GM10266 (cell line): ENCODE data around the gene AHDC1.

Experiments
- DNase-seq: peaks from one replicate; pipeline ENCODE4 v3.0.0; 2012; ENCODE audit errors: extremely low spot score
- CTCF ChIP-seq: IDR thresholded peaks from 2 replicates; pipeline ENCODE4 v1.5.1; 2012; ENCODE audit warnings: mild to moderate bottlenecking, low read depth; ENCODE audit not compliant: control insufficient read depth, insufficient read depth; ENCODE audit errors: missing control alignments

Gene AHDC1

GRCh38 chr1:27563341-27563590 is 40.7 kb downstream of the AHDC1 start:
- DNase-seq = no peak
- TF ChIP-seq CTCF = no peak

- no peak for DNase-seq
- TF ChIP-seq CTCF = no peak
These were observed 41.2 kb downstream of the AHDC1 start for GRCh38 chr1:27562534-27563340.

GRCh38 chr1:27562021-27562420 is 41.9 kb downstream of the AHDC1 start:
- no peak for TF ChIP-seq CTCF
- DNase-seq = no peak

DNA sequence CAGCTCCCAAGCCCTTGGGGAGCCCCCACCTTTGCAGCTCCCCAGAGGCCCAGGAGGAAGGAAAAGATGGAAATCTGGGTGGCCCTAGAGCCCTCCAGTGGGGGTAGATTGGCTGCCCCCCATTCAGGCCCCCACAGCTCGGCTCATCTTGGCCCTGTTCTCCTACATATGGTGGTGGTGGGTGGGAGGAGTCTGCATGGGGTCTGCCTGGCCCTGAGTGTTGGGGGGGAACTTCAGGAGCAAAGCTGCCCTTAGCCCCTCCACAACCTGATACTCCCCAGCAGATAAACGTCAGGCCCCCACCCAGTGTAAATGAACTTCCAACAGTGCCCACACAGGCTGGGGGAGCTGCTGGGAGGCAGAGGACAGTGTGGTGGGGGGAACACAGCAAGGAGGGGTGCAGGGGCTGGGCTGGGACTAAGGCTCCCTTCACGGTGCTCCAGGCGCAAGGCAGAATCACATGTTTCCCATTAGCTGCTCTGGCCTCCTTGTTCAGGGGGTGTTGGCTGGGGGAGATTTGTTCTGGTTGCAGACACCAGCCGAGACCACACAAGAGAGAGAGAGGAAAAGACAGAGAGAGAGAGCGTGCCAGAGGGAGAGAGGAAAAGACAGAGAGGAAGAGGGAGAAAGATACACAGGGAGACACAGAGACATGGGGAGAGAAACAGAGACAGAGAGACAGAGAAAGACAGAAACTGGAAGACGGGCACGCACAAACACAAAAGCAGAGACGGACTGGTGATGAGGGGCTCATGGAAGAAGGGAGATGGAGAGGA is 42.6 kb downstream of the AHDC1 start:
- no peak for DNase-seq
- TF ChIP-seq CTCF = no peak

DNA sequence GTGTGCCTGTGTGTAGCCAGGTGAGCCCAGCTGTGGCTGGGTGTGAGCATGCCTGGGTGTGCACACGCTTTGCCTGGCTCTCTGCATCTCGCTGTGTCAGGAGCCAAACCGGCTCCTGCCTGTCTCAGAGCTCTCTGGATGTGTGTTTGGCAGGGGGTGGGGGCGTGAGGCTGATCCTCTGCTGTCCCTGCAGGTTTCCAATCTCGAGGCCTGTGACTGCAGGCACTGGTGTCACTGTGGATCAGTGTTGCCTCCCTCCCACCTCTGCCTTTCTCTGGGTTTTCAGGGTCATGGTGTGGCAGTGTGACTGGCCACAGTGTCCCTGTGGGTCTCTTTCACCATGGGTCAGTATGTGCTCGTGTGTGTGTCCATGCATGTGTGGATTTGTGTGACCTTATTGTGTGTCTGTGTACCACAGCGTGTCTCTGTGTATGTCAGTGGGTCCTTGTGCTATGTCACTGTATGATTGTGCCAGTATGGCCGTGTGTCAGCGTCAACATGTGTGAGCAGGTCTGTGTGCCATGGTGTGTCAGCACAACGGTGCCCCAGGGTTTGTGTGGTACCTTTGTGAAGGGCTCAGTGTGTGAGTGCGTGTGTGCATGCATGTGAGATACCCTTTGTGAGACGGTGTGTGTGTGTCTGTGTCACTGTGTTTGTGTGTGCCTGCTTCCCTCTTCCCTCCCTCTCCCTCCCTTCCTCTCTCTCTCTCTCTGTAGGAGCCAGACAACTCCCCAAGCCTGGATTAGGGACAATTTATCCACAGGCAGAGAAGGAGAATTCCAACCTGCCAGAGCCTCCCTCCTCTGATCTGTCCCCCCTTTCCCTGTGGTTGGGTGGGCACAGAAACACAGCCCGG is 43.4 kb downstream of the AHDC1 start:
- no peak for DNase-seq
- no peak for TF ChIP-seq CTCF

GRCh38 chr1:27559466-27560030 is 44.4 kb downstream of the AHDC1 start:
- no peak for TF ChIP-seq CTCF
- no peak for DNase-seq
